HEK293 (cell line): ENCODE measurements around the gene PKD2L1.
A peak's percentile ranks its signal among the peaks of the same experiment; 100 is the strongest.

ENCODE experiments used
- CTCF ChIA-PET: fragments of 350-600 bp; formaldehyde crosslinking; extraction: SDS; loops from one replicate; lab custom pipeline; 2021; ENCODE audit warnings: antibody characterized with exemption; lab: Yijun Ruan, JAX
- POLR2A ChIA-PET: fragments of 300-600 bp; formaldehyde crosslinking; extraction: SDS; loops from one replicate; lab custom pipeline; 2020; ENCODE audit warnings: antibody characterized with exemption, inconsistent platforms; lab: Yijun Ruan, JAX
- H3K27ac ChIP-seq: fragments of 200-500 bp; sonication (Bioruptor generic); 2 replicates; pipeline ENCODE4 v1.5.1; 2014; ENCODE audit warnings: low read depth, low read length, control low read depth, inconsistent platforms; ENCODE audit errors: extremely low read depth
- H3K36me3 ChIP-seq, 2 experiments: fragments of 200-500 bp in 1 of 2; sonication (Bioruptor generic) in 1 of 2; 1 replicate in 1 of 2; 2 replicates in 1 of 2; pipeline ENCODE4 v1.5.1; 2014 to 2017; ENCODE audit warnings: inconsistent platforms in 2 of 2, low read length in 2 of 2; ENCODE audit not compliant: control insufficient read depth in 2 of 2, insufficient read depth in 1 of 2
- H3K4me1 ChIP-seq: fragments of 200-500 bp; sonication (Bioruptor generic); 2 replicates; pipeline ENCODE4 v1.5.1; 2014; ENCODE audit warnings: mild to moderate bottlenecking, low read length, inconsistent platforms; ENCODE audit not compliant: control insufficient read depth, insufficient read depth
- H3K4me3 ChIP-seq: 2 replicates; pipeline ENCODE4 v1.5.1; 2011; ENCODE audit warnings: low read depth, mild to moderate bottlenecking, control low read depth, low read length, moderate library complexity
- H3K9me3 ChIP-seq: fragments of 200-500 bp; sonication (Bioruptor generic); 2 replicates; pipeline ENCODE4 v1.5.1; 2014; ENCODE audit warnings: low read depth, low read length, inconsistent platforms; ENCODE audit not compliant: control insufficient read depth, insufficient read depth
- CTCF ChIP-seq: fragments of 450-650 bp; formaldehyde crosslinking; IDR thresholded peaks from 2 replicates; pipeline ENCODE4 v1.5.1; 2016; ENCODE audit warnings: missing biosample characterization, missing genetic modification characterization
- GLIS1 ChIP-seq: fragments of 450-650 bp; formaldehyde crosslinking; IDR thresholded peaks from 2 replicates; pipeline ENCODE4 v1.5.1; 2016; ENCODE audit warnings: missing biosample characterization, missing genetic modification characterization
- HIC1 ChIP-seq: fragments of 450-650 bp; formaldehyde crosslinking; IDR thresholded peaks from 2 replicates; pipeline ENCODE4 v1.5.1; 2016; ENCODE audit warnings: missing biosample characterization, missing genetic modification characterization
- HOXD13 ChIP-seq: sonication (generic); formaldehyde crosslinking; IDR thresholded peaks from 2 replicates; pipeline ENCODE4 v1.8.0; 2022; ENCODE audit warnings: missing genetic modification reagents, borderline replicate concordance
- KLF17 ChIP-seq: fragments of 450-650 bp; formaldehyde crosslinking; IDR thresholded peaks from 2 replicates; pipeline ENCODE4 v1.5.1; 2016; ENCODE audit warnings: missing biosample characterization, missing genetic modification characterization
- MYNN ChIP-seq: fragments of 450-650 bp; formaldehyde crosslinking; IDR thresholded peaks from 2 replicates; pipeline ENCODE4 v1.5.1; 2016; ENCODE audit warnings: missing biosample characterization, missing genetic modification characterization, borderline replicate concordance
- ZFP3 ChIP-seq: fragments of 450-650 bp; formaldehyde crosslinking; IDR thresholded peaks from 2 replicates; pipeline ENCODE4 v1.5.1; 2016; ENCODE audit warnings: low read depth, missing biosample characterization, missing genetic modification characterization
- ZNF112 ChIP-seq: fragments of 450-650 bp; formaldehyde crosslinking; IDR thresholded peaks from 2 replicates; pipeline ENCODE4 v1.5.0; 2017; ENCODE audit warnings: missing biosample characterization, missing genetic modification characterization
- ZNF146 ChIP-seq: fragments of 450-650 bp; formaldehyde crosslinking; IDR thresholded peaks from 2 replicates; pipeline ENCODE4 v1.5.1; 2016; ENCODE audit warnings: missing biosample characterization, missing genetic modification characterization
- ZNF169 ChIP-seq: fragments of 450-650 bp; formaldehyde crosslinking; IDR thresholded peaks from 2 replicates; pipeline ENCODE4 v1.5.1; 2016; ENCODE audit warnings: missing biosample characterization, missing genetic modification characterization
- ZNF513 ChIP-seq: fragments of 450-650 bp; IDR thresholded peaks from 2 replicates; pipeline ENCODE4 v1.5.1; 2018; ENCODE audit warnings: missing biosample characterization, missing genetic modification characterization
- ZNF518A ChIP-seq: fragments of 450-650 bp; formaldehyde crosslinking; conservative IDR thresholded peaks from 2 replicates; pipeline ENCODE4 v1.5.1; 2016; ENCODE audit warnings: low read depth, missing biosample characterization, missing genetic modification characterization
- ZNF521 ChIP-seq: fragments of 450-650 bp; formaldehyde crosslinking; IDR thresholded peaks from 2 replicates; pipeline ENCODE4 v1.5.1; 2017; ENCODE audit warnings: missing biosample characterization, mild to moderate bottlenecking, missing genetic modification characterization
- ZNF645 ChIP-seq: fragments of 450-650 bp; formaldehyde crosslinking; IDR thresholded peaks from 2 replicates; pipeline ENCODE4; 2016; ENCODE audit warnings: missing biosample characterization, missing genetic modification characterization
- ZNF76 ChIP-seq: fragments of 450-650 bp; formaldehyde crosslinking; IDR thresholded peaks from 2 replicates; pipeline ENCODE4; 2016; ENCODE audit warnings: low read depth, missing biosample characterization, missing genetic modification characterization, borderline replicate concordance
- ZNF776 ChIP-seq: fragments of 450-650 bp; formaldehyde crosslinking; IDR thresholded peaks from 2 replicates; pipeline ENCODE4 v1.5.0; 2017; ENCODE audit warnings: missing biosample characterization, missing genetic modification characterization, borderline replicate concordance
- ZSCAN4 ChIP-seq: fragments of 450-650 bp; formaldehyde crosslinking; IDR thresholded peaks from 2 replicates; pipeline ENCODE4 v1.5.1; 2017; ENCODE audit warnings: missing biosample characterization, missing genetic modification characterization

PKD2L1 gene

GRCh38 chr10:100350914-100351485 is 21.0 kb upstream of the PKD2L1 start:
- Histone ChIP-seq H3K9me3 (no peaks in the 10 kb centered on the region), H3K27ac (peak overlapping the region; percentile 25; the same call in 1 of the 2 replicates), H3K4me1 (peaks cover 18% of the 10 kb centered on the region), H3K4me3 (no peak overlapping the region), H3K36me3 (peaks cover 51 to 77% of the 10 kb centered on the region in 2 experiments)
- TF ChIP-seq HOXD13 (CRISPR knock-in tag) = no peak
- TF ChIP-seq ZFP3 (tag by site-specific recombination) = no peak
- TF ChIP-seq KLF17 (tag by site-specific recombination) = no peak
- TF ChIP-seq GLIS1 (tag by site-specific recombination) = no peak
- no peak for TF ChIP-seq ZNF518A (tag by site-specific recombination)
- TF ChIP-seq HIC1 = no peak
- no peak for TF ChIP-seq ZNF776 (tag by site-specific recombination)
- no peak for TF ChIP-seq ZNF645
- TF ChIP-seq ZNF169 (tag by site-specific recombination) = no peak
- no peak for TF ChIP-seq ZSCAN4 (tag by site-specific recombination)
- no peak for TF ChIP-seq ZNF112 (tag by site-specific recombination)
- TF ChIP-seq CTCF (tag by site-specific recombination) = no peak
- no peak for TF ChIP-seq ZNF76 (tag by site-specific recombination)
- TF ChIP-seq MYNN (tag by site-specific recombination) = no peak
- TF ChIP-seq ZNF146 (tag by site-specific recombination) = no peak
- no peak for TF ChIP-seq ZNF521
- TF ChIP-seq ZNF513 = no peak
- POLR2A ChIA-PET = interaction anchor here (1.5 kb wide), 1 partner anchor 27 kb away, joined by 3 read pairs; no protein-coding TSS in a partner anchor
- CTCF ChIA-PET = interaction anchor here (0.6 to 20.2 kb wide), 5 partner anchors 10 to 240 kb away, joined by 3 to 342 read pairs (median 6); no protein-coding TSS in a partner anchor
